Smooth muscle cell (in vitro differentiated cells): ENCODE results near the gene PCDH9. TPM values are rescaled to one million over a fixed set of nuclear protein-coding genes. Genes with fewer than 3 reads are reported as not detected.

ENCODE experiments used
- DNase-seq: peaks from one replicate; lab custom pipeline; 2025; ENCODE audit not compliant: unreplicated experiment; lab: John Stamatoyannopoulos, UW
- H2AFZ ChIP-seq: fragments of 200-600 bp; sonication (generic); 2 replicates; pipeline ENCODE4 v1.6.0; 2016; ENCODE audit warnings: antibody characterized with exemption, low read depth, mild to moderate bottlenecking
- H3F3A ChIP-seq: fragments of 200-600 bp; sonication (generic); 2 replicates; pipeline ENCODE4 v1.6.0; 2017; ENCODE audit warnings: antibody characterized with exemption, low read depth
- H3K27ac ChIP-seq: fragments of 200-600 bp; sonication (generic); 2 replicates; pipeline ENCODE4 v1.5.1; 2016; ENCODE audit warnings: low read depth, mild to moderate bottlenecking
- H3K27me3 ChIP-seq: fragments of 200-600 bp; sonication (generic); 2 replicates; pipeline ENCODE4 v1.6.1; 2016; ENCODE audit warnings: low read depth, mild to moderate bottlenecking
- H3K36me3 ChIP-seq: fragments of 200-600 bp; sonication (generic); 2 replicates; pipeline ENCODE4 v1.5.1; 2016; ENCODE audit warnings: low read depth
- H3K4me1 ChIP-seq: fragments of 200-600 bp; sonication (generic); 2 replicates; pipeline ENCODE4 v1.5.1; 2016; ENCODE audit warnings: low read depth
- H3K4me2 ChIP-seq: fragments of 200-600 bp; sonication (generic); 2 replicates; pipeline ENCODE4 v1.6.0; 2016; ENCODE audit warnings: mild to moderate bottlenecking
- H3K4me3 ChIP-seq: fragments of 200-600 bp; sonication (generic); 2 replicates; pipeline ENCODE4 v1.5.1; 2016; ENCODE audit warnings: mild to moderate bottlenecking
- H3K79me2 ChIP-seq: fragments of 200-600 bp; sonication (generic); 2 replicates; pipeline ENCODE4 v1.6.0; 2016; ENCODE audit warnings: low read depth, mild to moderate bottlenecking
- H3K9ac ChIP-seq: fragments of 200-600 bp; sonication (generic); 2 replicates; pipeline ENCODE4 v1.6.0; 2016; ENCODE audit warnings: low read depth
- H3K9me3 ChIP-seq: fragments of 200-600 bp; sonication (generic); replicated peaks from 2 replicates; pipeline ENCODE4 v1.5.1; 2016; ENCODE audit warnings: low read depth
- H4K20me1 ChIP-seq: fragments of 200-600 bp; sonication (generic); 2 replicates; pipeline ENCODE4 v1.6.0; 2016; ENCODE audit warnings: low read depth
- WGBS: methylation state at CpG from one replicate; pipeline ENCODE4 v1.1.7; 2016; ENCODE audit warnings: low lambda C conversion rate; 5-methylcytosine and 5-hydroxymethylcytosine counted together
- polyA plus RNA-seq: library from polyadenylated mRNA; unstranded; fragments of >200 nt; fragmentation: Nextera tagmentation; extraction: Ambion mirVana; gene quantifications from 2 replicates; pipeline ENCODE4 v1.2.1, GENCODE V29; 2016
- total RNA-seq: library from RNA; depleted of rRNA; stranded (reverse); fragments of >200 nt; gene quantifications from 2 replicates; pipeline ENCODE4 v1.2.3, GENCODE V29; 2014
- TF ChIP-seq, protein P1 (sequence below): fragments of 200-600 bp; sonication (generic); IDR thresholded peaks from 2 replicates; pipeline ENCODE4 v1.5.1; 2017; ENCODE audit warnings: borderline replicate concordance, mild to moderate bottlenecking, antibody characterized with exemption; ENCODE audit not compliant: insufficient read depth, poor library complexity, severe bottlenecking

PCDH9 gene
- total and polyA plus RNA-seq, 2 experiments from 2014 or later = 0.65 to 1.9 TPM

DNA sequence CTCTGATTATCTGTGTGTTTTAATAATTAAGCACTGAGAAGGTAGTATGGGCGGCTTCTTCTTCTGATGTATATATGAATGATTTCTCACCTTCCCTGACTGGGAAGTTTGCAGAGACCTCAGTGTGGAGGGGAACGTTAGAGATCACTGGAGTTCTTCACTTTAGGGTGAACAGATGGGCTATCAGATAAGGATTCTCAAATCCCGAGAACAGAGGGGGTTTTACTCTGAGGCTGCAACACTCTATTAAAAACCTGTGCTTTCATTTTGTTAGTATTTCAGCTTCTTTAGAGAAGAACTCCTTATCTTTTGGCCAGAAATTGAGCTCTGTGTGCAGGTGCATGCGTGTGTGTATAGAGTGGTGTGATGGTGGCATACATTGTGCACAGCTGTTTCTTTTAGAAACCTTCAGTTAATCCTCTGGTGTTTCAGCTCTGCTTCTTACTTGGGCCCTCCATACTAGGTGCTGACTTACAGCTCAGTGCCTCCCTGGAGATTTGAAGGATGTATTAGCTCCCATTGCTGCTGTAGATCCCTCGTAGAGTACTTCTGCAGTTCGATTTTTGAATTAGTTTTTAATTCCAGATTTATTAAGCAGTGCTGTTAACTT, 45.3 kb upstream of the PCDH9 start:
- Histone ChIP-seq H3K9me3 (no peaks in the 10 kb centered on the region), H3K9ac (no peak overlapping the region), H4K20me1 (no peaks in the 10 kb centered on the region), H3K27me3 (no peaks in the 10 kb centered on the region), H3K36me3 (no peaks in the 10 kb centered on the region), H3K4me3 (no peak overlapping the region), H3K4me1 (no peaks in the 10 kb centered on the region), H3F3A (no peaks in the 10 kb centered on the region), H3K4me2 (no peak overlapping the region), H3K27ac (no peak overlapping the region), H2AFZ (no peak overlapping the region), H3K79me2 (no peaks in the 10 kb centered on the region)
- TF ChIP-seq, protein P1, sequence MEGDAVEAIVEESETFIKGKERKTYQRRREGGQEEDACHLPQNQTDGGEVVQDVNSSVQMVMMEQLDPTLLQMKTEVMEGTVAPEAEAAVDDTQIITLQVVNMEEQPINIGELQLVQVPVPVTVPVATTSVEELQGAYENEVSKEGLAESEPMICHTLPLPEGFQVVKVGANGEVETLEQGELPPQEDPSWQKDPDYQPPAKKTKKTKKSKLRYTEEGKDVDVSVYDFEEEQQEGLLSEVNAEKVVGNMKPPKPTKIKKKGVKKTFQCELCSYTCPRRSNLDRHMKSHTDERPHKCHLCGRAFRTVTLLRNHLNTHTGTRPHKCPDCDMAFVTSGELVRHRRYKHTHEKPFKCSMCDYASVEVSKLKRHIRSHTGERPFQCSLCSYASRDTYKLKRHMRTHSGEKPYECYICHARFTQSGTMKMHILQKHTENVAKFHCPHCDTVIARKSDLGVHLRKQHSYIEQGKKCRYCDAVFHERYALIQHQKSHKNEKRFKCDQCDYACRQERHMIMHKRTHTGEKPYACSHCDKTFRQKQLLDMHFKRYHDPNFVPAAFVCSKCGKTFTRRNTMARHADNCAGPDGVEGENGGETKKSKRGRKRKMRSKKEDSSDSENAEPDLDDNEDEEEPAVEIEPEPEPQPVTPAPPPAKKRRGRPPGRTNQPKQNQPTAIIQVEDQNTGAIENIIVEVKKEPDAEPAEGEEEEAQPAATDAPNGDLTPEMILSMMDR = no peak
- WGBS = 75% methylated on average over 6 of the region's 6 CpGs
- DNase-seq = no peak

- H3K9me3 ChIP-seq = no peaks in the 10 kb centered on the region
- DNase-seq = no peak
- no peak overlapping the region for H3K27ac ChIP-seq
- no peaks in the 10 kb centered on the region for H3K79me2 ChIP-seq
- no peaks in the 10 kb centered on the region for H3F3A ChIP-seq
- H2AFZ ChIP-seq = no peak overlapping the region
- no peaks in the 10 kb centered on the region for H3K4me1 ChIP-seq
- no peaks in the 10 kb centered on the region for H3K27me3 ChIP-seq
- no peak overlapping the region for H3K9ac ChIP-seq
- WGBS = 91% methylated on average over 1 of the region's 1 CpG
- TF ChIP-seq, protein P1 = no peak
- H3K36me3 ChIP-seq = no peaks in the 10 kb centered on the region
- H4K20me1 ChIP-seq = no peaks in the 10 kb centered on the region
- H3K4me2 ChIP-seq = no peak overlapping the region
- no peak overlapping the region for H3K4me3 ChIP-seq
Observed at GRCh38 chr13:67273001-67273400, 42.9 kb upstream of the PCDH9 start.

DNA sequence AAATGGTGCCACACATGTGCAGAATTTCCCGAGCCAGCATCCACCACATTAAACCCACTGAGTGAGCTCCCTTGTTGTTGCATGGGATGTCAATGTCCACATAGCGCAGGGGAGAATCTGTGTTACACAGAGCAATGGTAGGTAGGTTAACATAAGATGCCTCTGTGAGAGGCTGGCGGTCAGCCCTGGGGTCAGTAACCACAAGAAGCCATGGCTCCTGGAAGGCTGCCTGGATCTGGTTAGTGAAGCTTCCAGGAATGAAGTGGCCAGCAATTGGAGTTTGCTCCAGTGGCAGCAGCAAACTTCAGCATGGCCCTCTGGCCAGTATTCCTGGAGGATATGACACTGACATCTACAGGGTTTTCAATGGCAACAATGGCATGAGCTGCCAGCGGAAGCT, 37.0 kb upstream of the PCDH9 start:
- H3K79me2 ChIP-seq = no peaks in the 10 kb centered on the region
- H3K27ac ChIP-seq = no peak overlapping the region
- H3F3A ChIP-seq = no peaks in the 10 kb centered on the region
- H3K4me2 ChIP-seq = no peak overlapping the region
- no peaks in the 10 kb centered on the region for H3K4me1 ChIP-seq
- H3K9me3 ChIP-seq = no peaks in the 10 kb centered on the region
- no peaks in the 10 kb centered on the region for H3K36me3 ChIP-seq
- no peak overlapping the region for H2AFZ ChIP-seq
- H3K27me3 ChIP-seq = no peaks in the 10 kb centered on the region
- 99% methylated on average over 4 of the region's 4 CpGs for WGBS
- TF ChIP-seq, protein P1 = no peak
- H4K20me1 ChIP-seq = no peaks in the 10 kb centered on the region
- no peak for DNase-seq
- no peak overlapping the region for H3K9ac ChIP-seq
- no peak overlapping the region for H3K4me3 ChIP-seq

DNA sequence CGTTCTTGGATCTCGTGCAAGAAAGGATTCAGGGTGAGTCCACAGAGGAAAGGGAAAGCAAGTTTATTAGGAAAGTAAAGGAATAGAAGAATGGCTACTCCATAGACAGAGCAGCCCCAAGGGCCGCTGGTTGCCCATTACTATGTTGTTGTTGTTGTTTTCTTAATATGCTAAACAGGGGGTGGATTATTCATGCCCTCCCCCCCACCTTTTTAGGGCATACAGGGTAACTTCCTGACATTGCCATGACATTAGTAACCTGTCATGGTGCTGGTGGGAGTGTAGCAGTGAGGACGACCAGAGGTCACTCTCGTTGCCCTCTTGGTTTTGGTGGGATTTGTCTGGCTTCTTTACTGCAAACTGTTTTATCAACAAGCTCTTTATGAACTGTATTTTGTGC, 29.1 kb upstream of the PCDH9 start:
- no peaks in the 10 kb centered on the region for H3K4me1 ChIP-seq
- DNase-seq = no peak
- no peaks in the 10 kb centered on the region for H3K27me3 ChIP-seq
- 80% methylated on average over 5 of the region's 5 CpGs for WGBS
- H3K4me3 ChIP-seq = no peak overlapping the region
- H3K27ac ChIP-seq = no peak overlapping the region
- H3F3A ChIP-seq = no peaks in the 10 kb centered on the region
- H4K20me1 ChIP-seq = no peaks in the 10 kb centered on the region
- H3K79me2 ChIP-seq = no peaks in the 10 kb centered on the region
- H3K36me3 ChIP-seq = no peaks in the 10 kb centered on the region
- H2AFZ ChIP-seq = no peak overlapping the region
- H3K4me2 ChIP-seq = no peak overlapping the region
- TF ChIP-seq, protein P1 = no peak
- no peaks in the 10 kb centered on the region for H3K9me3 ChIP-seq
- no peak overlapping the region for H3K9ac ChIP-seq
